Right atrium auricular region (tissue), 2 donors: ENCODE results near the gene CMSS1. TPM values are rescaled to one million over a fixed set of nuclear protein-coding genes. Genes with fewer than 3 reads are reported as not detected.

Experiments used
- DNase-seq: peaks from one replicate; pipeline ENCODE4 v3.0.0-alpha.2; 2019; ENCODE audit warnings: low spot score
- H3K27ac ChIP-seq, 2 donors: fragments of 200-600 bp; sonication (generic); 1 replicate in 1 of 2; 2 replicates in 1 of 2; pipeline ENCODE4 v1.5.1; 2016 to 2019
- H3K27me3 ChIP-seq, 2 donors: fragments of 200-600 bp; sonication (generic); one replicate each; pipeline versions ENCODE4 v1.5.1 to v1.6.0; 2017 to 2019
- H3K36me3 ChIP-seq: fragments of 200-600 bp; sonication (generic); one replicate; pipeline ENCODE4 v1.5.1; 2016
- H3K4me1 ChIP-seq, 2 donors: fragments of 200-600 bp; sonication (generic); one replicate each; pipeline versions ENCODE4 v1.5.1 to v1.6.0; 2017 to 2019
- H3K4me3 ChIP-seq, 2 donors: fragments of 200-600 bp; sonication (generic); 1 replicate in 1 of 2; 2 replicates in 1 of 2; pipeline ENCODE4 v1.5.1; 2017 to 2019; ENCODE audit warnings: mild to moderate bottlenecking in 1 of 2, moderate library complexity in 1 of 2
- H3K9me3 ChIP-seq, 2 donors: fragments of 200-600 bp; sonication (generic); one replicate each; pipeline ENCODE4 v1.5.1; 2019
- total RNA-seq, 2 donors: library from RNA; depleted of rRNA; stranded (reverse); fragments of >200 nt; gene quantifications; one replicate each; pipeline ENCODE4 v1.1.0, GENCODE V29; 2016
- TF ChIP-seq, protein P1 (sequence below), 2 donors: fragments of 200-600 bp; sonication (generic); IDR thresholded peaks; one replicate each; pipeline ENCODE4 v1.5.1; 2019; ENCODE audit warnings: antibody characterized with exemption in 2 of 2

Gene CMSS1
- total RNA-seq, 2 donors from 2014 or later = 5.7 to 17.7 TPM

DNA sequence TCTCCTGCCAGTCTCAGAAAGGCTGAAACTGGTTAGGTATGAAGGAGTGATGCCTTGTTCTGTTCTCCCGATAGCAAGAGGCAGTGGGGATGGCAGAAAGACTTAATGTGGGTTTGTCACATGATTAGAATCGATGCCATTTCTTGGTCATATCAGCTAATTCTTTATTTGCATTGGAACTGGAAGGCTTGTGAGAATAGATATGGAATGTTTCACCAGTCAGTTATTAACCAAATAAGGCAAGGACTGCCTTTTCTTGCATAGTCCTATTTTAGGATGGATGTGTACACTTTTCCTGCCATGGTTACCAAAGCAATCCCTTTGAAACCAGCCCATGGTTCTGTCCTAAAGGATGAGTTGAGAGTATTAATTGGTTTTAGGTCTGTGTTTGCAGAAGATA lies 262.9 kb downstream of the CMSS1 start:
- peak overlapping the region; percentile 45 to 47 for H3K27ac ChIP-seq

DNA sequence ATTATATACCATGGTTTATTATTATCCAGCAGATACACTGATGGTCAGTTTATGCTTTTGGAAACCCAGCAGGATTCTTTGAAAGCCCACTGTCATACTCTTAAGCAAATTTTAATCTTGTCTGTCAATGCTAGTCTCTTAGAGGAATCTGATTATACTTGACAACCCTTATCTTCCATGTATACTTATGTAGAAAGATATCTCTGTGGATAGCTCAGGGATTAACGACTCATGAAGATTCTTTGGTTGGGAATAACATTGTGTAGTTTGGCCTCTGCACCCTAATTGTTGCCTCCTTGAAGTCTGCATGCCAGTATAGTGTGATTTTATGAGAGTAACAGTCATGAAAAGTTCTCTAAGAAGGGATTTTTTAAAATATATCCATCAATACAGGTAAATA lies 263.6 kb downstream of the CMSS1 start:
- Histone ChIP-seq H3K27me3 (no peaks in the 10 kb centered on the region), H3K9me3 (no peaks in the 10 kb centered on the region), H3K4me3 (no peak overlapping the region), H3K27ac (peak overlapping the region in 1 of 2 donors; percentile 47), H3K4me1 (peaks cover 0 to 38% of the 10 kb centered on the region in 2 donors), H3K36me3 (no peaks in the 10 kb centered on the region)
- DNase-seq = no peak
- TF ChIP-seq, protein P1, sequence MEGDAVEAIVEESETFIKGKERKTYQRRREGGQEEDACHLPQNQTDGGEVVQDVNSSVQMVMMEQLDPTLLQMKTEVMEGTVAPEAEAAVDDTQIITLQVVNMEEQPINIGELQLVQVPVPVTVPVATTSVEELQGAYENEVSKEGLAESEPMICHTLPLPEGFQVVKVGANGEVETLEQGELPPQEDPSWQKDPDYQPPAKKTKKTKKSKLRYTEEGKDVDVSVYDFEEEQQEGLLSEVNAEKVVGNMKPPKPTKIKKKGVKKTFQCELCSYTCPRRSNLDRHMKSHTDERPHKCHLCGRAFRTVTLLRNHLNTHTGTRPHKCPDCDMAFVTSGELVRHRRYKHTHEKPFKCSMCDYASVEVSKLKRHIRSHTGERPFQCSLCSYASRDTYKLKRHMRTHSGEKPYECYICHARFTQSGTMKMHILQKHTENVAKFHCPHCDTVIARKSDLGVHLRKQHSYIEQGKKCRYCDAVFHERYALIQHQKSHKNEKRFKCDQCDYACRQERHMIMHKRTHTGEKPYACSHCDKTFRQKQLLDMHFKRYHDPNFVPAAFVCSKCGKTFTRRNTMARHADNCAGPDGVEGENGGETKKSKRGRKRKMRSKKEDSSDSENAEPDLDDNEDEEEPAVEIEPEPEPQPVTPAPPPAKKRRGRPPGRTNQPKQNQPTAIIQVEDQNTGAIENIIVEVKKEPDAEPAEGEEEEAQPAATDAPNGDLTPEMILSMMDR (IDR thresholded peaks at IDR 0.05) = no peak

More for the DNA sequence above, 262.9 kb downstream of the CMSS1 start:
- TF ChIP-seq, protein P1 (IDR thresholded peaks at IDR 0.05) = no peak
- peaks cover 0 to 40% of the 10 kb centered on the region in 2 donors for H3K4me1 ChIP-seq
- DNase-seq = no peak
- no peaks in the 10 kb centered on the region for H3K27me3 ChIP-seq
- H3K4me3 ChIP-seq = no peak overlapping the region
- H3K9me3 ChIP-seq = no peaks in the 10 kb centered on the region
- H3K36me3 ChIP-seq = no peaks in the 10 kb centered on the region

DNA sequence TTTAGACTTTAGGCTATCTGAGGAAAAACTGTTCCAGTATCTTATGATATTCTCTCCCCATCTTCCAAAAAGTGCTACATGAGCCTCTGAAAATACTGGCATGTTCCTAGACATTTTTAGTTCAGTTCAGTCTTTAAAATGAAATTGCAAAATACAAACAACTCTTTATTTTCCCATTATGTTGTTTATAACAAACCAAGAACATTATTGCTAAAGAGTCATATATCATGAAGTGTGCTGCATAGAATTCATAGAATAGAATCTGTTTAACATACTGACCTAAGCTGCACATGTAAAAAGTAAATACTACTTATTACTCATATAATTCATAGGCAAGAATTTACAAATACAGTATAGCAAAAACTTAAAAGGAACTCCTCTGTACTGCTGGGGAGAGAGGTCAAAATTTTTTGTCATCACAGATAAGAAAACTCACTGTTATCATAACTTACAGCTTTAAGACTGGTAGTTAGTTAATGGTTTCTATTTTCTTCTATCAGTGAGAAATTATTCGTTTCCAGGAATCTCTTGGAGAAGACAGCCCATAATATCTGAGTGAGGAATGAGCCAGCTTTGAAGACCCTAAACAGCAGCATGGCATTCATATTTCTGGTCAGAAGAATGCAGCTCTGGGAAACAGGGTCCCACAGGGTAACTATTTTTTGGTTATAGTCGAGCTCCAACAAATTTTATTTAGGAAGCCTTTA lies 264.5 kb downstream of the CMSS1 start:
- no peaks in the 10 kb centered on the region for H3K9me3 ChIP-seq
- H3K36me3 ChIP-seq = no peaks in the 10 kb centered on the region
- H3K4me3 ChIP-seq = no peak overlapping the region
- peak overlapping the region in 1 of 2 donors; percentile 47 for H3K27ac ChIP-seq
- TF ChIP-seq, protein P1 (IDR thresholded peaks at IDR 0.05) = no peak
- peaks cover 0 to 35% of the 10 kb centered on the region in 2 donors for H3K4me1 ChIP-seq
- no peak for DNase-seq
- H3K27me3 ChIP-seq = no peaks in the 10 kb centered on the region

DNA sequence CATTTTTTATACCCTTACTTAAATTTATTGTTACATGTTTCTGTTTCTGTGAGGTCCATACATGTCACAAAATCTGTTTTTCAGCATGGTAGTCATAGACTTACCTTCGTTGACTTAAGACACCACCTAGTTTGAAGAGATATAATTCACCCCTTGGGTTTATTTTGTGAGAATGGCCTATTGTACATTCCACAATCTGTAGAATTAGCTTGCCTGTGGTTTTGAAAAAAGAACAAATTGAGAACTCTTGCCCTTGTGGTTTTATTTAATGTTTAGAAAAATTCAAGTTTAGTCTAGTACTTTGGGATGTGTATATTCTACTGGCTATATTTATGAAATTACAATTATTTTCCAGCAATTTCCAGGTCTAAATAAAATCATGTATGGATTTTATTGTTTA lies 265.1 kb downstream of the CMSS1 start:
- Histone ChIP-seq H3K4me3 (no peak overlapping the region), H3K4me1 (peaks cover 0 to 31% of the 10 kb centered on the region in 2 donors), H3K27me3 (no peaks in the 10 kb centered on the region), H3K9me3 (no peaks in the 10 kb centered on the region), H3K36me3 (no peaks in the 10 kb centered on the region), H3K27ac (peak overlapping the region in 1 of 2 donors; percentile 47)
- TF ChIP-seq, protein P1 (IDR thresholded peaks at IDR 0.05) = no peak
- DNase-seq = no peak

DNA sequence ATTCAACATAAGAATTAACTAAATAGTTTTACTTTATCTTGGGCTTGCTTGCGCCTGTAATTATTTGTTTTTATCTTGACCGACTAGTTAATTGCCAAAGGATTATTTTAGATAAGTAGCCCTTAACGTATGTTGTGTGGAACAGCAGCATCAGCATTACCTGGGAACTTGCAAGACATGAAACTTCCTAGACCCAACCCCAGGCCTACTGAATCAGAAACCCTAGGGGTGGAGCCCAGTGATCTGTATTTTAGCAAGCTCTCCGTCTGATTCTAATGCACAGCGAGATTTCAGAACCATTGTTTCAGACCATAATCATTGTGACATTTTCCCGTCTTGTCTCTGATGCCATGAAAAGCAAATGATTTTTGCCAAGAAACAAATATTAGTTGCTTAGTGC lies 265.5 kb downstream of the CMSS1 start:
- no peak overlapping the region for H3K4me3 ChIP-seq
- no peak for DNase-seq
- no peak overlapping the region for H3K27ac ChIP-seq
- no peaks in the 10 kb centered on the region for H3K36me3 ChIP-seq
- H3K4me1 ChIP-seq = peaks cover 0 to 31% of the 10 kb centered on the region in 2 donors
- TF ChIP-seq, protein P1 (IDR thresholded peaks at IDR 0.05) = no peak
- no peaks in the 10 kb centered on the region for H3K9me3 ChIP-seq
- H3K27me3 ChIP-seq = no peaks in the 10 kb centered on the region
